HUDEP-2 (cell line): ENCODE measurements around the gene RPS6KA3.
"Not testable (repeated sequence)": the region's sequence is repeated elsewhere in the genome, so short reads cannot be mapped to it uniquely, and the experiment has no call there.

Experiments used
- DNase-seq, 76 experiments: peaks; one replicate each; lab custom pipeline; 2025; ENCODE audit not compliant: unreplicated experiment in 76 of 76; lab: John Stamatoyannopoulos, UW

The RPS6KA3 gene

DNA sequence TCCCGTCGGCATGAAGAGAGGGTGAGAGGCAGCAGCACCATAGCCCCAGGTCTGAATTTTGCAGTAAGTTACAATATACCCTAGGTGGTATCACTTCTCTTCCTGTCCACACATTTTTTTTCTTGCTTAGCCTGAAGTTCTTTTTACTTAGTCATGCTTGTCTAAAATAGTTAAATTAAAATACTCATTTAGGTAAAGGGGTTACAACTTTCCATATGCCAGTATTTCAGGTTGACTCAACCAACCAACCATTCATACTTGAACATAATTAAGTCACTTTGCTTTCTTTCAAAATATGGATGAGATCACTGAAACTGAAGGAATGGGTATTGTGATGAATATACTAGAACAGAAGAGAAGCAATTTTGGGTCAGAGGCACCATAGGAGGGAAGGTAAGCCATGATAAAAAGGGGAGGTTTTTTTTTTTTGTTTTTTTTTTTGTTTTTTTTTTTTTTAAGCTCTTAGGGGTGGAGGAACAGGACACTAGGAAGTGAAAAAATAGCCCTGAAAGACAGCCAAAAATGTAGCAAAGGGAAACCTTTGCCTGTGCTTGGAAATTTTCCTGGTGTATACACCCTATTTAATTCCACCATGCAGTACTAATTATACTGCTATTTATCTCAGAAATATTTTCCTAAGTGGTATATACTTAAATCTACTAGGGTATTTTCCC is 41.8 kb downstream of the RPS6KA3 start:
- DNase-seq = no peak

DNA sequence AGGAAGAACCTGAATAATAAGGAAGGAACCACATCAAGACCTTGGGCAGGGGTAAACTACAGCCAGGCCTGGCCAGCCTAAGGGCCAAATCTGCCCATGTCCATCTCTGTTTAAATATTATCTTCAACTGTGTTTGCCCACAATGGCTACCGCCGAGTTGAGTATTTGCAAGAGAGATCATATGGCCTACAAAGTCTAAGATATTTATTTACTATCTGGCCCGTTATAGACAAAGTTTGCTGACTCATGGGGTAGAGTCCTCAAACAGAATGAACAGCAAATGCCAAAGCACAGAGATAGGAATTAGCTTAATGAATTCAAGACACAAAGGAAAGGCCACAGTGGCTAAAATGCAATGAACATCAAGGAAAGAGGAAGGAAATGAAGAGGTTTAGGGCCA is 44.8 kb downstream of the RPS6KA3 start:
- DNase-seq = peak in 11 of 76 experiments; percentile 0 to 10 (median 2)

- peak in 1 of 76 experiments; percentile 0 for DNase-seq
Measured at GRCh38 chrX:20218836-20219505, 47.7 kb downstream of the RPS6KA3 start.

DNA sequence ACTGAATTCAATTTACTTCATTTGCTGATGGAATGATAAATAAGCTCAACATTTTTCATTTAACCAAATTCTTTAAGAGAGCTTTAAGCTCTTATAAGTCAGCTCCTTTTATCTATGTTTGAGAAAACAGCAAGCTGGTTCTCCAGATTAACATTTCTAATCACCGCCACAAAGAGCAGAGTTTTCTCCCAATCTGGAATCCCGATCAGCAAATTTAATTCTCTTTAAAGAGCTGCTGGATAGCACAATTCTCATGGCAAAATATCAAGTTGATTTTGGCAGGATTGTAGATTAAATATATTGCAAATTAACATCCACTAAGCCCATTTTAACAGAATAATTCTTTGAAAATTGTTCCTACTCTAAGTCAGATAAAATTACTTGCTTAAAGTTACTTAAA is 48.8 kb downstream of the RPS6KA3 start:
- peak in 5 of 76 experiments; percentile 1 to 10 (median 1) for DNase-seq

GRCh38 chrX:20217271-20217670 is 49.4 kb downstream of the RPS6KA3 start:
- peak in 16 of 76 experiments; percentile 0 to 25 (median 5) for DNase-seq

DNA sequence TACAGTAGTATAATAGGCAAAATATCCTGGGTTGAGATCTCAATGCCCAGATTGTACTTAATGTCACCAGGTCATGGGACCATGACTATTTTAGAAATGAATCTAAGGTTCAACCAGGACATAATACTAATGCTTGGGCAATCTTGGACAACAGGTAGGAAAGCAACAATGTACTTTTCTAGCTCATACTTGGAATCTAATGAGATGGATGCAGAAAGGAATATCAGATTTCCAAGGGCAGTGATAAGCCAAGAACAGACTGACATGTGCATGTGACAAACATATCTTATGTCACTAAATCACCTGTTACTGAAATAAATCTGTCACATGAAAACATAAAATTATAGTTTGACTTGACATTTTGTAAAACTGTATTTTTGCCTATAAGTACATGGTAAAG is 51.1 kb downstream of the RPS6KA3 start:
- DNase-seq = no peak

DNA sequence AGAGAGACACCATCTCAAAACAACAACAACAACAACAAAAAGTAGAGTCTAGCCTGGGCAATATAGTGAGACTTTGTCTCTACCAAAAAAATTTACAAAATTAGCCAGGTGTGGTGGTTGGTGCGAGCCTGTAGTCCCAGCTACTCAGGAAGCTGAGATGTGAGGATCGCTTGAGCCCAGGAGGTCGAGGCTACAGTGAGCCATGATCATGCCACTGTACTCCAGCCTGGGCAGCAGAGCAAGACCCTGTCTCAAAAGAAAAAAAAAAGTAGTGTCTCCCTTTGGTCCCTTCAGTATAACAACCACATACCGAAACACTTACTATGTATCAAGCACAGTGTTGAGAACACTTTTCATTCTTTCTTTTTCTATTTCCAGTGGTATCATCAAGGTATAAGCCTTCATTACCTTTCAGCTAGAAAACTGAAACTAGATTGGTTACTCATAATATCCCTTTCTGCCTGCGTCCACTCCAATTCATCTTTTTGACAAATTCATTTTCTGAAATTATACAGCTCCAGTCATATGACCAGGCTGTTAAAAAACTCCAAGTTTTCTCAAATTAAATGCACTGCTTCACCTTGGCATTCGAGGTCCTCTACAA is 54.1 kb downstream of the RPS6KA3 start:
- no peak for DNase-seq

DNA sequence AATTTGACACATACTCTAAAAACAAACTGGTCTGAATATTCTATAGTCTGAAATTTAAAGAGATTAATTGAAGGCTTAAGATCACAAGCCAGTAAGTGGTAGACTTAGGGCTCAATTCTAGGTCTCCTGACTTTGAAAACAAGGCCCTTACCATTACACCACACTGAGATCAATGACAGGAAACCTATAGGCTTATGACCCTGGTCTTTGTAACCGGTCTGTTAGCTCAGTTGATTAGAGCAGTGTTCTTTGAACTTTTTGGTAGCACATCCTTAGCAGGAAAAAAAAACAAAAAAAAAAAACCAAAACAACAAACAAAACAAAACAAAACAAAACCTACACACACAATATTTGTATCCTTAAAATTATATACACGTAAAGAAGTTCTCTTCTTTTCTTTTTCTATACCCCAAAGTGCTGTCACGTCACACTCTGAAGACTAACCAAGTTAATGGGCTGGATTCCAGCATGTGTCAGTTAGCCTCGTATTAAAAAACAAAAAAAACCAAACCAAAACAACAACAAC is 55.4 kb downstream of the RPS6KA3 start:
- no peak for DNase-seq

GRCh38 chrX:20205927-20206708 is 60.6 kb downstream of the RPS6KA3 start:
- DNase-seq = no peak

DNA sequence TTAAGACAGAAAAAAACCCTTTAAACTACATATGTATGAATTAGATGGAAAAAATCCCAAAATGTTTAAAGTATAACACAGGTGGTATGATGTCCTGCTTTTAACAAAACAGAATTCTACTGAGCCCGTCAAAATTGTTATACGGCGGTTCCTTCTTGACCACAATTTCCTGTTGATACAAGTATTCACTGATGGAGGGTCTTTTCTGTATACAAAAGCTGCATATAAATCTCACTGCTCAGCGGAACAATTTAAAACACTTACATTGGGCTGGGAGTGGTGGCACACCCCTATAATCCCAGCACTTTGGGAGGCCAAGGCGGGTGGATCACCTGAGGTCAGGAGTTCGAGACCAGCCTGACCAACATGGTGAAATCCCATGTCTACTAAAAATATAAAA is 62.4 kb downstream of the RPS6KA3 start:
- DNase-seq = no peak

GRCh38 chrX:20197641-20198210 is 69.0 kb downstream of the RPS6KA3 start:
- no peak for DNase-seq

- no peak for DNase-seq
Measured at GRCh38 chrX:20189171-20189570, 77.5 kb downstream of the RPS6KA3 start.

- no peak for DNase-seq
Measured at GRCh38 chrX:20181598-20182329, 84.9 kb downstream of the RPS6KA3 start.

DNA sequence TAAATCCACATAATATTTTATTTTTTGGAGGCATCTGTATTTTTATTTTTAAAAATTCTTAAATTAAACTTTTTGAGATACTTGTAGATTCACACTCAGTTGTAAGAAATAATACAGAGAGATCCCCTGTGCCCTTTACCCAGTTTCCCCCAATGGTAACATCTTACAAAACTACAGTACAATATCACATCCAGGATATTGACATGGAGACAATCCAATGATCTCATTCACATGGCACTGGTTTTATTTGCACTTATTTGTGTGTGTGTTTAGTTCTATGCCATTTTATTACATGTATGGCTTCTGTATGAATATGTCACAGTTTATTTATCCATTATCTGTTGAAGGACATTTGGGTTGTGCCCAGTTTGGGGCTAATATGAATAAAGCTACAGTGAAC is 89.6 kb downstream of the RPS6KA3 start:
- no peak for DNase-seq

DNA sequence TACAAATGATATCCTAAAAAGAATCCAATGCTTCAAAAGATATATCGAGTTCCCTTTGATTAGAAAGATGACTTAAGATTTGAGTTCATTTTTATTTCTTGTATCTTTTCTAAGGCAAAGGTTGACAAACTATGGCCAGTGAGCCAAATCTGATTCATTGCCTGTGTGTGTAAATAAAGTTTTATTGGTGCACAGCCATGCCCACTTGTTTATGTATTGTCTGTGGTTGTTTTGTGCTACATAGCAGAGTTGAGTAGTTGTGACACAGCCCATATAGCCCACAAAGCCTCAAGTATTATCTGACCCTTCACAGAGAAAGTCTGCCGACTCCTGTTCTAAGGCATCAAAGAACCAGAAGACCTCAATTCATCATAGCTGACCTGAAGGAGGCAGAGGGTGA is 92.9 kb downstream of the RPS6KA3 start:
- DNase-seq = no peak

GRCh38 chrX:20173313-20173712 is 93.4 kb downstream of the RPS6KA3 start:
- no peak for DNase-seq

GRCh38 chrX:20171887-20172286 is 94.8 kb downstream of the RPS6KA3 start:
- DNase-seq = no peak

DNA sequence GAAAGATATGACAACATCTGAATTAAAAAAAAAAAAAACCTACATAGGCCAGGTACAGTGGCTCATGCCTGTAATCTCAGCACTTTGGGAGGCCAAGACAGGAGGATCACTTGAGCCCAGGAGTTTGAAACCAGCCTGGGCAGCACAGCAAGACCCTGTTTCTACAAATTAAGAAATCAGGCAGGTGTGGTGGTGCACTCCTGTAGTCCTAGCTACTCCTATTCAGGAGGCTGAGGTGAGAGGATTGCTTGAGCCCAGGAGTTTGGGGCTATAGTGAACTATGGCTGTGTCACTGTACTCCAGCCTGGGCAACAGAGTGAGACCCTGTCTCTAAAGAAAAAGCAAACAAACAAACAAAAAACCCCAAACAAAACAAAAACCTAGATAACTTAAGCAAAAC is 104.2 kb downstream of the RPS6KA3 start:
- not testable (repeated sequence) for DNase-seq

DNA sequence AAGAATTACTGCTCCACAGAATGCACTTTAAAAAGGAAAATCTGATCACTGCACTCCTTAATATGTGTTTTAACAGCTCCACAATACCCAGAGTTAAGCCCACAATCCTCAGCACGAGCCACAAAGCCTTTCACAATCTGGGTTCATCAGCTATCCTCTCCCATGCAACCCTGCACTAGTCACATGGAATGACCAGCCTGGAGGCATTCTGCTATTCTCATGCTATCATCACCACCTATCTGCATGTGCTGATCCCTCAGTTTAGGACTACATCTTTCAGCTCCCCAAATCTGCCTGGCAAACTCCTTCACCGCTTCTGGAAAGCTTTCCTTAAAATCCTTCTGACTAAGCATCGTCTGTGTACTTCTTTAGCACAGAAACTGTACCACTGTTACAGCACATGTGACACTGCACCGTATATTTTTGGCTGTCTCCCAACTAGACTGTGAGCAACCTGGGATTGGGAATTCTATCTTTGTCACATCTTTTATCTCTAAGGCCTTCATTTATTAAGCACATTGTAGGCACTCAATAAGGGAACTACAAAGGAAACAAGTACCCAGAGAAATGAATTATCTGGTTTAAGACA is 106.8 kb downstream of the RPS6KA3 start:
- no peak for DNase-seq

GRCh38 chrX:20151689-20152088 is 115.0 kb downstream of the RPS6KA3 start:
- DNase-seq = no peak
